CD4-positive, alpha-beta memory T cell (primary cell): Measurements from ENCODE around the gene UBE2S. TPM values are rescaled to one million over a fixed set of nuclear protein-coding genes. Genes with fewer than 3 reads are reported as not detected.
"Not testable (repeated sequence)": the region's sequence is repeated elsewhere in the genome, so short reads cannot be mapped to it uniquely, and the experiment has no call there.

Experiments
- CTCF ChIA-PET: fragments of 350-600 bp; sonication (Branson Sonifier 250); formaldehyde crosslinking; loops from one replicate; lab custom pipeline; 2021; ENCODE audit warnings: inconsistent platforms; ENCODE audit not compliant: partially characterized antibody; lab: Charles Lee
- POLR2A ChIA-PET: fragments of 350-600 bp; sonication (Branson Sonifier 250); formaldehyde crosslinking; loops from one replicate; lab custom pipeline; 2021; ENCODE audit not compliant: partially characterized antibody; lab: Charles Lee
- DNase-seq, 5 donors: peaks; one replicate each; pipeline versions ENCODE4 v3.0.0 to v3.0.0-alpha.2; 2020 to 2022; ENCODE audit warnings: mixed read lengths in 1 of 5
- H3K27ac ChIP-seq: one replicate; pipeline ENCODE4 v1.7.0; 2013; ENCODE audit warnings: low read depth, low read length
- H3K27me3 ChIP-seq: 2 replicates; pipeline ENCODE4 v1.7.0; 2013; ENCODE audit warnings: mild to moderate bottlenecking, low read length, moderate library complexity; ENCODE audit not compliant: insufficient read depth
- H3K36me3 ChIP-seq: 2 replicates; pipeline ENCODE4 v1.7.0; 2013; ENCODE audit warnings: mild to moderate bottlenecking, low read length, moderate library complexity; ENCODE audit not compliant: insufficient read depth
- H3K4me1 ChIP-seq: 2 replicates; pipeline ENCODE4 v1.7.0; 2013; ENCODE audit warnings: mild to moderate bottlenecking, low read length, moderate library complexity; ENCODE audit not compliant: insufficient read depth
- H3K4me3 ChIP-seq, 2 donors: one replicate each; pipeline ENCODE4 v1.7.0; 2013; ENCODE audit warnings: low read length in 2 of 2, mild to moderate bottlenecking in 1 of 2
- H3K9me3 ChIP-seq, 2 donors: one replicate each; pipeline ENCODE4 v1.7.0; 2013; ENCODE audit warnings: low read length in 2 of 2, control low read depth in 1 of 2; ENCODE audit not compliant: control insufficient read depth in 1 of 2
- H3K27ac Mint-ChIP-seq, 7 donors: one replicate each; pipeline ENCODE4 v1.8.0; 2020 to 2021; ENCODE audit warnings: mixed read lengths in 7 of 7, mild to moderate bottlenecking in 6 of 7, inconsistent platforms in 3 of 7, moderate library complexity in 3 of 7
- H3K27me3 Mint-ChIP-seq, 2 donors: one replicate each; pipeline ENCODE4 v1.8.0; 2020 to 2021; ENCODE audit warnings: mixed read lengths in 2 of 2
- H3K36me3 Mint-ChIP-seq, 2 donors: one replicate each; pipeline ENCODE4 v1.8.0; 2020 to 2021; ENCODE audit warnings: mixed read lengths in 2 of 2, inconsistent platforms in 1 of 2, mild to moderate bottlenecking in 1 of 2
- H3K4me1 Mint-ChIP-seq, 4 donors: one replicate each; pipeline ENCODE4 v1.8.0; 2020 to 2021; ENCODE audit warnings: mixed read lengths in 4 of 4, mild to moderate bottlenecking in 1 of 4
- H3K4me3 Mint-ChIP-seq, 8 donors: one replicate each; pipeline ENCODE4 v1.8.0; 2020 to 2021; ENCODE audit warnings: mixed read lengths in 8 of 8, mild to moderate bottlenecking in 7 of 8, moderate library complexity in 6 of 8, inconsistent platforms in 3 of 8
- H3K9me3 Mint-ChIP-seq, 8 donors: one replicate each; pipeline ENCODE4 v1.8.0; 2020 to 2021; ENCODE audit warnings: mixed read lengths in 8 of 8, mild to moderate bottlenecking in 5 of 8, inconsistent platforms in 3 of 8, moderate library complexity in 1 of 8
- intact Hi-C: fragments of 100-400 bp; cut with micrococcal nuclease; formaldehyde crosslinking; loops from one replicate; pipeline ENCODE4 v1.15.1; 2023
- polyA plus RNA-seq, 2 donors: library from polyadenylated mRNA; unstranded; fragments of 300-500 nt; fragmentation: Illumina TruSeq; gene quantifications; one replicate each; pipeline ENCODE4 v1.2.3, GENCODE V29; 2021
- total RNA-seq, 2 experiments: library from RNA; stranded (reverse); gene quantifications; one replicate each; pipeline ENCODE4 v1.2.3, GENCODE V29; 2021

The UBE2S gene
- total RNA-seq (10 to 100 TPM; 18.0 to 21.6 TPM), polyA plus RNA-seq (10 to 100 TPM; 24.2 to 25.4 TPM)

- peaks cover 0 to 17% (median 0%) of the 10 kb centered on the region in 8 donors for H3K9me3 Mint-ChIP-seq
- Histone ChIP-seq H3K36me3 (peaks cover 18% of the 10 kb centered on the region), H3K4me3 (peak within 1 kb of the TSS; percentile 64 to 69), H3K4me1 (peaks cover 24% of the 10 kb centered on the region), H3K27ac (peak within 1 kb of the TSS; percentile 99)
- peaks cover 18 to 39% of the 10 kb centered on the region in 2 donors for H3K36me3 Mint-ChIP-seq
- POLR2A ChIA-PET: interaction anchor here (0.6 to 8.5 kb wide), 28 partner anchors 9 to 1270 kb away, joined by 3 to 247 read pairs (median 5); partner anchors contain the start of genes BRSK1, CNOT3, FIZ1 and HSPBP1
- not testable (repeated sequence) for H3K27me3 ChIP-seq, DNase-seq, H3K9me3 ChIP-seq, H3K27me3 Mint-ChIP-seq
- CTCF ChIA-PET: interaction anchor here (2.4 kb wide), 1 partner anchor 12 kb away, joined by 14 read pairs; no protein-coding TSS in a partner anchor
- intact Hi-C loops: loop anchor here (5.0 kb wide), 1 partner anchor 235 kb away; the partner anchor contains the start of genes ZNF580 and ZNF581
- peak within 1 kb of the TSS; percentile 89 to 96 (median 93) for H3K4me3 Mint-ChIP-seq
- H3K27ac Mint-ChIP-seq: peak within 1 kb of the TSS; percentile 98 to 100 (median 99)
- peaks cover 22 to 32% (median 28%) of the 10 kb centered on the region in 4 donors for H3K4me1 Mint-ChIP-seq
Measured at GRCh38 chr19:55407550-55407799, at the start of gene UBE2S. Gene UBE2S (minus strand): TSS chr19:55407788. CDS start chr19:55407589, 199 bp downstream.

GRCh38 chr19:55456347-55456746 lies 48.8 kb upstream of the UBE2S start:
- Mint-ChIP-seq H3K9me3 (no peaks in the 10 kb centered on the region), H3K36me3 (peaks cover 3 to 8% of the 10 kb centered on the region in 2 donors), H3K4me3 (no peak overlapping the region), H3K4me1 (peaks cover 14 to 35% (median 23%) of the 10 kb centered on the region in 4 donors), H3K27ac (no peak overlapping the region), H3K27me3 (peaks cover 7 to 15% of the 10 kb centered on the region in 2 donors)
- no peaks in the 10 kb centered on the region for H3K9me3 ChIP-seq
- H3K4me3 ChIP-seq: no peak overlapping the region
- no peak overlapping the region for H3K27ac ChIP-seq
- H3K36me3 ChIP-seq: no peaks in the 10 kb centered on the region
- DNase-seq: peak in 1 of 5 donors; percentile 29
- intact Hi-C loops: no loop called here
- POLR2A ChIA-PET: no interaction called here
- no peaks in the 10 kb centered on the region for H3K27me3 ChIP-seq
- peaks cover 22% of the 10 kb centered on the region for H3K4me1 ChIP-seq
- CTCF ChIA-PET: no interaction called here

GRCh38 chr19:55455576-55456235 lies 48.1 kb upstream of the UBE2S start:
- Histone ChIP-seq H3K27ac (no peak overlapping the region), H3K4me1 (peaks cover 17% of the 10 kb centered on the region), H3K27me3 (no peaks in the 10 kb centered on the region), H3K4me3 (no peak overlapping the region), H3K36me3 (no peaks in the 10 kb centered on the region), H3K9me3 (no peaks in the 10 kb centered on the region)
- ChIA-PET POLR2A (no interaction called here), CTCF (no interaction called here)
- DNase-seq: peak in 1 of 5 donors; percentile 21
- no peak overlapping the region for H3K4me3 Mint-ChIP-seq
- no peak overlapping the region for H3K27ac Mint-ChIP-seq
- H3K36me3 Mint-ChIP-seq: peaks cover 3 to 8% of the 10 kb centered on the region in 2 donors
- H3K9me3 Mint-ChIP-seq: no peaks in the 10 kb centered on the region
- intact Hi-C loops: no loop called here
- peaks cover 7 to 15% of the 10 kb centered on the region in 2 donors for H3K27me3 Mint-ChIP-seq
- H3K4me1 Mint-ChIP-seq: peaks cover 12 to 31% (median 20%) of the 10 kb centered on the region in 4 donors

GRCh38 chr19:55454787-55455243 lies 47.2 kb upstream of the UBE2S start:
- no peaks in the 10 kb centered on the region for H3K36me3 ChIP-seq
- DNase-seq: peak in 3 of 5 donors; percentile 28 to 45 (median 40)
- ChIA-PET POLR2A (no interaction called here), CTCF (interaction anchor here (1.3 to 3.0 kb wide), 4 partner anchors 13 to 313 kb away, joined by 5 to 12 read pairs (median 10); no protein-coding TSS in a partner anchor)
- peaks cover 3 to 8% of the 10 kb centered on the region in 2 donors for H3K36me3 Mint-ChIP-seq
- H3K27ac Mint-ChIP-seq: peak overlapping the region in 1 of 7 donors; percentile 22
- H3K4me3 ChIP-seq: no peak overlapping the region
- H3K4me1 ChIP-seq: peaks cover 10% of the 10 kb centered on the region
- H3K27me3 ChIP-seq: no peaks in the 10 kb centered on the region
- H3K27me3 Mint-ChIP-seq: peaks cover 10 to 18% of the 10 kb centered on the region in 2 donors
- H3K4me1 Mint-ChIP-seq: peaks cover 5 to 22% (median 15%) of the 10 kb centered on the region in 4 donors
- intact Hi-C loops: loop anchor here (1.0 kb wide), 2 partner anchors 163 to 314 kb away; no protein-coding TSS in a partner anchor
- peak overlapping the region in 1 of 8 donors; percentile 72 for H3K4me3 Mint-ChIP-seq
- no peaks in the 10 kb centered on the region for H3K9me3 ChIP-seq
- no peaks in the 10 kb centered on the region for H3K9me3 Mint-ChIP-seq
- H3K27ac ChIP-seq: no peak overlapping the region

GRCh38 chr19:55453511-55454260 lies 46.1 kb upstream of the UBE2S start:
- intact Hi-C loops: loop anchor here (1.0 kb wide), 2 partner anchors 161 to 312 kb away; no protein-coding TSS in a partner anchor
- CTCF ChIA-PET: interaction anchor here (0.6 to 3.0 kb wide), 8 partner anchors 9 to 312 kb away, joined by 4 to 12 read pairs (median 6); no protein-coding TSS in a partner anchor

GRCh38 chr19:55452749-55453346 lies 45.3 kb upstream of the UBE2S start:
- Histone ChIP-seq H3K27me3 (no peaks in the 10 kb centered on the region), H3K4me3 (no peak overlapping the region), H3K27ac (no peak overlapping the region), H3K36me3 (no peaks in the 10 kb centered on the region), H3K4me1 (peaks cover 10% of the 10 kb centered on the region), H3K9me3 (no peaks in the 10 kb centered on the region)
- POLR2A ChIA-PET: interaction anchor here (0.5 to 0.9 kb wide), 2 partner anchors 9 to 48 kb away, joined by 3 read pairs; no protein-coding TSS in a partner anchor
- Mint-ChIP-seq H3K27me3 (peaks cover 12 to 18% of the 10 kb centered on the region in 2 donors), H3K27ac (no peak overlapping the region), H3K9me3 (no peaks in the 10 kb centered on the region), H3K36me3 (peaks cover 3 to 8% of the 10 kb centered on the region in 2 donors), H3K4me1 (peaks cover 5 to 20% (median 15%) of the 10 kb centered on the region in 4 donors), H3K4me3 (peak overlapping the region in 3 of 8 donors; percentile 56 to 78 (median 75))
- CTCF ChIA-PET: interaction anchor here (0.6 to 3.0 kb wide), 6 partner anchors 8 to 311 kb away, joined by 4 to 12 read pairs (median 8); no protein-coding TSS in a partner anchor
- DNase-seq: peak in 3 of 5 donors; percentile 23 to 59 (median 32)
- intact Hi-C loops: no loop called here

More at GRCh38 chr19:55453511-55454260, 46.1 kb upstream of the UBE2S start:
- peaks cover 5 to 20% (median 15%) of the 10 kb centered on the region in 4 donors for H3K4me1 Mint-ChIP-seq
- no peaks in the 10 kb centered on the region for H3K36me3 ChIP-seq
- no peaks in the 10 kb centered on the region for H3K9me3 Mint-ChIP-seq
- H3K4me3 Mint-ChIP-seq: peak overlapping the region in 7 of 8 donors; percentile 13 to 78 (median 56)
- peak in 1 of 5 donors; percentile 31 for DNase-seq
- no peak overlapping the region for H3K27ac ChIP-seq
- H3K4me3 ChIP-seq: no peak overlapping the region
- POLR2A ChIA-PET: interaction anchor here (0.9 kb wide), 1 partner anchor 10 kb away, joined by 3 read pairs; no protein-coding TSS in a partner anchor
- H3K27me3 Mint-ChIP-seq: peaks cover 12 to 18% of the 10 kb centered on the region in 2 donors
- H3K27ac Mint-ChIP-seq: peak overlapping the region in 3 of 7 donors; percentile 25 to 82 (median 48)
- H3K4me1 ChIP-seq: peaks cover 10% of the 10 kb centered on the region
- H3K27me3 ChIP-seq: no peaks in the 10 kb centered on the region
- peaks cover 3 to 8% of the 10 kb centered on the region in 2 donors for H3K36me3 Mint-ChIP-seq
- H3K9me3 ChIP-seq: no peaks in the 10 kb centered on the region
